HS-5 (cell line): ENCODE results near the gene SNX25.
"Not testable (repeated sequence)": the region's sequence is repeated elsewhere in the genome, so short reads cannot be mapped to it uniquely, and the experiment has no call there.

Experiments
- DNase-seq: peaks from one replicate; pipeline ENCODE4 v3.0.0-alpha.2; 2012; ENCODE audit warnings: low read depth

The SNX25 gene

DNA sequence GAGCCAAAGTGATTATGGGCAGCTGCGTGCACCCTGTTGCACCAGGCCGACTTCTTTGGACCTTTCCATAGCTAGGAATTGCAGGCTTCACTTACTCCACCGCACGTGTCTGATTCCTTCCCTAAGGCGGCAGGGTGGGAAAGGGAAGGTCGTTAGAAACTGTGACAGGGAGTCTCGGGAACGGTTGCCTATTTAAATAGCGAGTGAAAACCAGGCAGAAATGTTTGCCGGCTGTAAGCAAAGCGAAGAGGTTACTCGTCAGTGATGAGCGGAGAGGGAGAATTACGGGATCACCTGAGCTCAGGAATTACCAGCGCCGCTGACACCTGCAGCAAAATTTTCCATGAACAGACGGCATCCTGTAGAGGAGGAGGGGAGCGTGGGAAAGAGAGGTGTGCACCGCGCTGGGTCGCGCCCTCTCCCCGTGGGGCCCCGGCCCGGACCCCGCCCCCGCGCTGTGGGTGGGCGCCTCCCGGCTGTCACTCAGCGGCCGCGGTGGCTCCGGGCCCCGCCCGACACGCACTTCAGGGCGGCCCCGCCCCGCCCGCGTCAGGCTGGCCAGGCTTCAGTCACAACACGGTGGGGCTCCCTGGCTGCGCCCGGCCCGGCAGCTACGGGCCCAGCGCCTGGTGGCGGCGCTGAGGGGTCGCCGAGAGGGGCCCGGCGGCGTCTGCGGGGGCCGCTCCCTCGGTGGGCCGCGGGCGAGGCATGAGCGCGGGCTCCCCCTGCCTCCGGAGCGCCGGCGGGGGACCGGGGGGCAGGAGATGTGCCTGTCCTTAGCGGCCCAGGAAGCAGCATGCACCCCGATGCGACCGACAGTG lies at the start of gene SNX25:
TSS of gene SNX25 (plus strand) at position 568 of the 821 bp plus-strand sequence. CDS start at position 797, 229 bp downstream.
- no peak for DNase-seq

DNA sequence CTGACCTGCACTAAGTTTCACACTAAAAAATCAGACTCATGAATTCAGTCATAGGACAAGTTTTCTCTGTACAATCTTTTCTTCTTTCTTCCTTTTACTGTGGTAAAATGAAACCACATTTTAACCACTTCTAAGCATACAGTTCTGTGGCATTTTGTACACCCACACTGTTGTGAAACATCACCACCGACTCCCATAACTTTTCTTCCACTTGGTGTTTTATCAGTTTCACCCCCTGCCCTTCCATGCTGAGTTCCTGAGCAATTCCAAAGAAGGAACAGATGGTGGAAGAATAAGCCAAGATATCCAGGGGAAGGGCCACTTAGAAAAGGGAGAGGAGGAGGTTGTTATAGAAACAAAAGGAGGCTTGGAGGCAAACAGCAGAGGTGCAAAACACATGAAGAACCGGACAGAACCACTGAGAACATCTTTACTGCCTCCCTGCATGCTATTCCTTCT lies 43.8 kb upstream of the SNX25 start:
- no peak for DNase-seq

DNA sequence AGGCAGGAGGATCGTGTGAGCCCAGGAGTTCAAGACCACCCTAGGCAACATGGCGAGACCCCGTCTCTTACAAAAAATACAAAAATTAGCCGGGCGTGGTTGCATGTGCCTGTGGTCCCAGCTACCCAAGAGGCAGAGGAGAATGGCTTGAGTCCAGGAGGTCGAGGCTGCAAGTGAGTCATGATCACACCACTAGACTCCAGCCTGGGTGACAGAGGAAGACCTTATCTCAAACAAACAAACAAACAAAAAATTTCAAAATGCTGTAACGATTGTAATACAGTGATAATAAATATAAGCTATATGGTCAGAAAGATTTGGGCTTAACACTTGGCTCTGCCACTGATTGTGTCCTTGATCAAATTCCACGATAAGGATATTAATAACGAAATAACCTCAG lies 42.2 kb upstream of the SNX25 start:
- DNase-seq = no peak

DNA sequence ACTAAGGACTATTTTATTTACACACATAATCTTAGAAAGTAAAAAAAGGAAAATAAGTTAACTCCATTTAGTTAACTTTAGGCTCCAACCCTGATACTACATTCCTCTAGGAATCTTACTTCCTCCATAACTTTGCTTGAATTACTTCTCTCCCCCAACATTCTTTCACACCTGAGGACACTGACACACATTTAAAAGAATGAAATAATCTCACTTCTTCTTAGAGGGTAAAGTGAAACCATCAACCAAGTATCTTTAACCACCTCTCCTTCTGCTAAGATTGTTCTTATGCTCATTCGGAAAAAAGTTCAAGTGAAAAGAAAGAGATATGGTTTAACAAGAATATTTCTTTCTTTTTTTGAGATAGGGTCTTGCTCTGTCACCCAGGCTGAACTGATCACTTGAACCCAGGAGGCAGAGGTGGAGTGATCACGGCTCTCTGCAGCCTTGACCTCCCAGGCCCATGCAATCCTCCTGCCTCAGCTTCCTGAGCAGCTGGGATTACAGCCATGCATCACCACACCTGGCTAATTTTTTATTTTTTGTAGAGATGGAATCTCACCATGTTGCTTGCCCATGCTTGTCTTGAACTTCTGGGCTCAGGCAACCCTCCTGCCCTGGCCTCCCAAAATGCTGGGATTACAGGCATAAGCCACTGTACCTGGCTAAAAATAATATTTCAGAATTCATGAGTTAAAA lies 37.9 kb upstream of the SNX25 start:
- no peak for DNase-seq

DNA sequence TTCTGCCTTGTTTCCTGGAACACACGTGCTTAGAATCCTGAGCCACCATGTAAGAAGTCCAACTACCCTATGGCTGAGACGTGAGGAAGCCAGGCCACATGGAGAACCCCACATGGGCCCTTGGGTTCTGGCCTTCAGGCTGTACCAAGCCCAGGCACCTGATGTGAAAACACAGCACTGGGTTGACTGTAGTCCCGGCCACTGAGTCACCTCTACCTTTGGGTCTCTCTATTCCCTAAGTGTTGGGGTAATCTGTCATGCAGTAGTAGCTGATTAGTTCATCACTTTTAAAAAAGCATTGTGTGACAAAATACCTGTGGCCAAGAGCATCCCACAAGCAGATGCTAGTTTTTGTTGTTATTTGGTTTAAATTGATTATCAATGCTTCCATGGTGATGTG lies 29.9 kb upstream of the SNX25 start:
- no peak for DNase-seq

DNA sequence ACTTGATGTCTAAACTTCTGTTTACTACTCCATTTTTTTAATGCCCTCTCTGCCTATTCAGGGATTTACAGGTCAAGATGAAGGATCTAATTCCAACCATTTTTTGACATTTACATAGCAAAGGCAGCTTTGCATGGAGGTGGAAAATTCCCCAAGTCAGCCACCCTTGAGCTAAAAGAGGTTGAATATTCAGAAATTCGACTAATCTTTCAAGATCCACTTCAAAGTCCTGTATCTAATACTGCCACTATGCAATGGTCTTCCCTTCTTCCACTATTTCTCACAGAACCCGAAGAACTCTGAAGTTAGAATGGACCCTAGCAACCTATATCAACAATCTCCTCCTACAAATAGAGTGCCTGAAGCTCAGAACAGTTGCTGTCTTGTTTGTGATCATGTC lies 27.2 kb upstream of the SNX25 start:
- no peak for DNase-seq

DNA sequence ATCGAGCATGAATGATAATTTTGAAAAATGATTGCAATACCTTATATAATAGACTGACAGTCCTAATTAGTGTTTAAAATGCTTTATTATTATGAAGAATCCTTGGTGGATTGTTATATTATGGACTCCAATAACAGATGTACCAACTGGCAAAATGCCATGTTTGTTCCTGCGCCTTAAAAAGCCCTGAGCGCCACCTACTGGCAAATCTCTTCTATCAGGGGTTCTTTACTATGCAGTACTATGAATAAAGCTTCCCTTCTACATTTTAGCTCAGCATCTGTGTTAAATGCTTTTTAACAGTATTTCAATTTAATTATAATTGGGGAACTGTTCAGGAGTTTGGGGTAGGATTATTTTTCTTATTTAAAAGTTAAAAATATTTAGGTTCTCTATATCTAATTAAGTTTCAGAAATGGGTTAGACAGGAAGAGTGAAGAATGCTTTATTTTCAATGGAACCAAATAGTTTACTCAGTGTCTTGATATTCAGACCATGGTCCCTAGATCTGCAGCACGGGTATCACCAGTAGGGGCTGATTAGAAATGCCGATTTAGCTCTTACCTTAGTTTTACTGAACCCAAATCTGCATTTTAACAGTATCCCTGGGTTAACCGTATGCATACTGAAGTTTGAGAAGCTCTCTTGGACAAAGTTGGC lies 25.6 kb upstream of the SNX25 start:
- DNase-seq = peak; percentile 55

DNA sequence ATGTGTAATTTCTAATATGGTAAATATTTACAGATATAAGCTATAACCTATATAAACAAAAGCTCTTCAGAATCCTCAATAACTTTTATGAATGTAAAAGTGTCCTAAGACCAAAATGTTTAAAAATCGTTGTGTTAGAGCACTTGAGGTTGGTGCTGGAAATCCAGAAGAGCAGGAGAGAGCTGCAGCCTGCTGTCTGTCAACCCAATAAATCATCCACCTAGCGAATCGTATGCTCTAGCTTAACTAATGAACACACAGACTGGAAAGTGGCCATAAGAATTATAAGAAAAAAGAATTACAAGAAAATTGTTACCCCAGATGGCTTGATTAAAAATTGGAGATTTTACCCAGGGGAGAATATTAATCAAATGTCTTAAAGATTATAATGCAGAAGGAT lies 22.6 kb upstream of the SNX25 start:
- DNase-seq = no peak

DNA sequence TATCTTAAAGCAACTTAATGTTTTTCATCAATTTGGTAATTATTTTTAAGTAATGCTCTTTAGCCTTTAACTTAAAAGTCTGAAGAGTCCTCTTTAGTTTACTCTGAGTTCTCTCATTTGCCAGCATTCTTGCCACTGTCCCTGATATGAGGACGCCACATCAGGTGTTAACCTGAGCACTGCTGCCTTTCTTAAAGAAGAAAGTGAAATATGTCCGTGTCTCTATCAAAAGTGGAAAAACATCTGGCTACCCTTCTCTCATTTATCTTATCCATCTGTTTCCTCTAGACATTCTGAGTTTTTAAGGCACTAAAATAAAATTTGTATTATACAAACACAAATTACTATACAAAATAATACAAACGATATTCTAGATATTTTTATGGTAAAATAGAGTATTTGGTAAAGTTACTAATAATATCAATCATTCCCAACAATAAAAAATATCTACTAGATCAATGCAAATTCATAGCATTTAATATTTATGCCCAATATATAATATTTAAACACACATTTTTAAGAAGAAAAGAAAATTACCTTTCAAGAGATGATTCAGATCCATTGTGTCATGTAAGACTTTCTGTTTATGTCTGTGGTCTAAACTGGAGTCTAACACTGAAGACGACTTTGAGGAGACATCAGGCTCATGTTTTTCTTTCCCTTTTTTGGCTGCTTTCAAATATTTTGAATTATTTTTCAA lies 19.6 kb upstream of the SNX25 start:
- no peak for DNase-seq

DNA sequence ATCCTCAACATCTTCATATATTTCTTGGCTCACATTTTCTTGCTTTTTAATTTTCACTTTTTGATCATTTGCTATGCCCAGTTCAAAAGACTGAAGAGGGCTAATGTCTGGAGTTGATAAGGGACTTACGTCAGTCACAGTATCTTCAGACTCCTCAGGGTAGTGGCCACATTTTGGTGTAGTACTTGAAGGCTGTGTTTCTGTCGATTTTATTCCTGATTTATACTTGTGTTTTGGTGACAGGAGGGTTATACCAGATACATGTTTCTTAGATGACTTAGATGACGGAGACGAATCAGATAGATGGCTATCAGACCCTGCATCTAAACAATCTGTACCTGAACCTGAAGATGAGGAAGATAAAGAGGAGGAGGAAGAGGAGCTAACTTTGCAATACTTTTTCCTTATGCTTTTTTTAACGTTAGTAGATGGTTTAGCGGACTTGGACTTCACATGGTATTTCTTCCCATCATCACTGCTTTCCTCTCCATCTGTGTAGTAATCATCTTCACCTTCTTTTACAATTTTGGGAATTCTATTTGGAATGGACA lies 19.0 kb upstream of the SNX25 start:
- DNase-seq = no peak

DNA sequence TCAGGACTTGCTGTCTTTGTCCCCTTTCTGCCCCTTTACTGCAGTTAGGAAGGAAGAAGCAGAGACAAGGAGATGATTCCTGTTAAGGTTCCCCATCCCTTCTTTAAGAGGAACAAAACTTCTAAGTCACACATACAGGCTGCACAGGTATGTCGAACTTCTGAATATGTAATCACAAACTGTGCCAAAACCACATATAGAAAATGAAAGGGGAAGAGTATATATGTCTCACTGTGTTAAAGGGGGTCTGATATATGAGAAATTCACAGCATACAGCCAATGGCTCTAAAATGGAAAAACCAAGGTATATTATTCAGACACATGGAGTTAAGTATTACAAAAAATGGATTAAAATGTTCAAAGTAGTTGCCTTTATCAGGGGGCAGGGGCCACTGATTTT lies 17.3 kb upstream of the SNX25 start:
- no peak for DNase-seq

DNA sequence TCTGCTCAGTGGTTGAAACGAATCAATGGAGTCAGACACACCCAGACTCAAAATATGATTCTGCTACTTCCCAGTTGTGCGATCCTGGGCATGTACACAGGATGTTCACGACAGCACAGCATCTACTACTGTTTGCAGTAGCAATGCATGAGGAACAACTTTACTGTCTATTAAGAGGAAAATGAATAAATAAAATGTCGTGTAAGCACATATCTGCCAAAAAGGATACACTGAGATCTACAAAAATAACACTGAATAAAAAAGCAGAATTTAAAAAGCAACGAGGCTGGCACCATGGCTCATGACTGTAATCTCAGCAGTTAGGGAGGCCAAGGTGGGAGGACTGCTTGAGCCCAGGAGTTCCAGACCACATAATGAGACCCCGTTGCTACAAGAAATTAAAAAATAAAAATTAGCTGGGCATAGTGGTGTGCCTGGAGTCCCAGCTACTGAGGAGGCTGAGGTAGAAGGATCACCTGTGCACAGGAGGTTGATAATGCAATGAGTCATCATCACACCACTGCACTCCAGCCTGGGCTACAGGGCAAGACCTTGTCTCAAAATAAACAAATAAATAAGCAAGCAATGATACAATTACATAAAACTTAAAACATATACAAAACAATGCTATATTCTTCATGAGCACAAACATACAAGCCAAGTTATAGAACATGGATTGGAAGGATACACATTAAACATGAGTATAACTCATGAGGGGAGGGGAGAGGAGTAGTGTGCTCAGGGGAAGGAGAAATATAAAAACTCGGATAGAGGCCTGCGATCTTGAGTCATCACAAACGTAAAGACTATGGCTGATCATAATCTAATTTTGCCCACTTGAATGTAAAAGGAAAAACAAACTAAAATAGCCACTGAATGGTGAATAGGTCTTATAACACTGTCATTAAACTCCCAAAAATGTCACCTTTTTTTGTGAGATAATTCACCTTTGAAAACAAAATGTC lies 14.2 kb upstream of the SNX25 start:
- DNase-seq = no peak

DNA sequence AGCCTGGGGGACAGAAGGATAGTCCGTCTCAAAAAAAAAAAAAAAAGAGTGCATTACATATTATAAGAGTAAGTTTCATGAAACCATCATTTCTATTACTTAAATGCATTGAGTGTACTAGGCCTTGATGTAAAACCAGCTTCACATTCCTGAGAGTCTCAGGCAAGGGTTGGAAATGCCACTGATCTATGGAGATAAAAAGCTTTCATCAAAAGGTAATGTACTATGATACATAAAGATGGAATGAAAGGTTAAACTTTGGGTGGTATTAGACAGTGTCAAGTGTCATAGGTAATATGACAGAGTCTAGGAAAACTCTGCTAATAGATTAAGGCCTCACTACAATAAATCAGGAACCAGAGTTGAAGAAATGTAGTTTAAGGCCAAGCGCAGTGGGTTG lies 13.0 kb upstream of the SNX25 start:
- no peak for DNase-seq

DNA sequence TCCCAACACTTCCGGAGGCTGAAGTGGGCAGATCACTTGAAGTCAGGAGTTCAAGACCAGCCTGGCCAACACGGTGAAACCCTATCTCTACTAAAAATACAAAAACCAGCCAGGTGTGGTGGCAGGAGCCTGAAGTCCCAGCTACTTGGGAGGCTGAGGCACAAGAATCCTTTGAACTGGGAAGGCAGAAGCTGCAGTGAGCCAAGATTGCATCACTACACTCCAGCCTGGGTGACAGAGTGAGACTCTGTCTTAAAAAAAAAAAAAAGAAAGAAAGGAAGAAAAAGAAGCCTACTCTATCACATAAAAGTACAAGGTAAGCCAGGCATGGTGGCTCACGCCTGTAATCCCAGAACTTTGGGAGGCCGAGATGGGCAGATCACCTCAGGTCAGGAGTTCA lies 11.2 kb upstream of the SNX25 start:
- not testable (repeated sequence) for DNase-seq

DNA sequence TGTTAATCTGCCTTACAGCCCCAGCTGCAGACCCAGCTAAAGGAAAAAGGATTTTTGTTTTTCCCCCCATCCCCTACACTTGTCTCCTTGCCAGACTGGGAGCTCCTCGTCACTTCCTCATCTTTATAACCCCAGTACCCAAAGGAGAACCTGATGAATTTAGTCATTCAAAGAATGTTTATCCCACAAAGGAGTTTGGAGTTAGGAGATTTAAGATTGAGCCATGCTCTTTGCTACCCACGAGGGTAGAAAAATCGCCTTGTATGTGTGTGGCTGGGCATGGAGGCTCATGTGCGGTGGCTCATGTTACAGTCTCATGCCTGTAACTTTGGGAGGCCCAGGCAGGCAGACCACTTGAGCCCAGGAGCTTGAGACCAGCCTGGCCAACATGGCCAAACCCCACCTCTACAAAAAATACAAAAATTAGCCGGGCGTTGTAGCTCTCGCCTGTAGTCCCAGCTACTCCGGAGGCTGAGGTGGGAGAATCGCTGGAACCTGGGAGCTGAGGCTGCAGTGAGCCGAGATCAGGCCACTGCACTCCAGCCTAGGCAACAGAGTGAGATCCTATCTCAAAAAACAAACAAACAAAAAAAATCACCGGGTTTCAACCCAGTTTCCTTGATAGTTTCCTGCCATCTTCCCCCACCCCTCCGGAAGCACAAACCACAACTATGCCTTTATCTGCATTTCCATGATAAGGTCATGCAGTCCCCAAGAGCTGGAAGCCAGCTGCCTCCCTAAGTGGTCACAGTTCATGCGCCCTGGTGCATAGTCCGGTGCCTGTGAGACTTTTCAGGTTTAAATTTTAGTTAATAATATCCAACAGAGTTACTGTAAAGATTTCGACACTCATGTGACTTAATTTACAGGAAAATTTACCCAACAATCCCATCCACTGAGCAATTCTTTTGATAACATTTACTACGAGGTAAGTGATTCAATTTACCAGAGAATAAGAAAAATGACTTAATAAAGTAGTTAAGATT lies 7.1 kb upstream of the SNX25 start:
- DNase-seq = no peak

DNA sequence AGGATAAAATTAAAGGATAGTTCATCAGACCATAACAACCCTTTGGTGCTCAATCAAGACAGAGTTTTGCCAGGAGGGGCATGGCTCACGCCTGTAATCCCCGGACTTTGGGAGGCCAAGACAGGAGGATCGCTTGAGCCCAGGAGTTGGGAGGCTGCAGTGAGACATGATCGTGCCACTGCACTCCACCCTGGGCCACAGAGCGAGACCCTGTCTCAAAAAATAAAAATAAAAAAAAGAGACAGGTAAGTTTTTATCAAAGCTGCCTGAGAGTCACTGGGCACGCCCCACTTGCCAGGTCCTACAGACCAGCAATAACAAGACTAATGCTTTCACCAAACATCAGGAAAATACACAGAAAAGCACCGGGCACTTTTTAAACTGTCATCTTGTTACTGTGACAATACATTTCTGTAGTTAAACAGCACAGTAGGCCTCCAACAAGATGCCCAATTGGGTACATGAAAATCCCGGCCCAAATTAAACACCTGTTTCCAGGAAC lies 6.4 kb upstream of the SNX25 start:
- DNase-seq = no peak

DNA sequence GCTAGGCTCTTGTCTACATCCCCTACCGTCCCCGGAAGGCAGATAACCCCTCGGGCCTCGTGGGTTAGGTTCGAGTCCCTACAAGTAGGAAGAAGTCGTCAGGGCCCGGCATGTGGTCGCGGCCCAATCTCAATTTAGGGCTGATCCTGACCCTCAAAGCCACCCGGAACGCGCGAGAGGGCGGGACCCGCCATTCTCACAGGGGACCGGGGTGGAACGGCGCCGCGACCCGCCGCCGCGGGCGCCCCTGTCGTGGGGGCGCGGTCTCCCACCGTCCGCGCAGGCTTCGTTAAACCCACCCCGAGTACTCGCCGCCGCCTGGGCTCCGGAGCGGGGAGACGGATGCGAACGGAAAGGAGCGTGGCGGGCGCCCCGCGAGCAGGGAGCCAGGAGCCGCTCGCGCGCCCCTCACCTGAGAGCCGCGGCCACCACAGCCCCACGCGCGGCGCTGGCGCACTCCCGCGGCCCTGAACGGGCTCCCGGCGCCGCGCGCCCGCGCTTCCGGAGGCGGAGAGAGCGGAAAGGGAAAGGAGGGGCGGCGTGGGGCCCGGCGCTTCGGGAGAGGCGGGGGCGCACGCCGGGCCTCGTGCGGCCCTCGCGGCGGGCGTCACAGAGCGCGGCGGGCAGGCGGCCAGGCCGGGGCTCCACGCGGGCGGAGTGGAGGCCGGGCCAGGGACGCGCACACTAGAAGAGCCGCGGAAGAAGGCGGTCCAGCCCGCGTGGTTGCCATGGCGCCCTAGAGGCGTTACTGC lies 5.7 kb upstream of the SNX25 start, which contains the start of gene CFAP97:
TSS of gene CFAP97 (minus strand) at position 515 of the 752 bp plus-strand sequence. CDS start 12,804 bp downstream, outside the sequence.
- no peak for DNase-seq

DNA sequence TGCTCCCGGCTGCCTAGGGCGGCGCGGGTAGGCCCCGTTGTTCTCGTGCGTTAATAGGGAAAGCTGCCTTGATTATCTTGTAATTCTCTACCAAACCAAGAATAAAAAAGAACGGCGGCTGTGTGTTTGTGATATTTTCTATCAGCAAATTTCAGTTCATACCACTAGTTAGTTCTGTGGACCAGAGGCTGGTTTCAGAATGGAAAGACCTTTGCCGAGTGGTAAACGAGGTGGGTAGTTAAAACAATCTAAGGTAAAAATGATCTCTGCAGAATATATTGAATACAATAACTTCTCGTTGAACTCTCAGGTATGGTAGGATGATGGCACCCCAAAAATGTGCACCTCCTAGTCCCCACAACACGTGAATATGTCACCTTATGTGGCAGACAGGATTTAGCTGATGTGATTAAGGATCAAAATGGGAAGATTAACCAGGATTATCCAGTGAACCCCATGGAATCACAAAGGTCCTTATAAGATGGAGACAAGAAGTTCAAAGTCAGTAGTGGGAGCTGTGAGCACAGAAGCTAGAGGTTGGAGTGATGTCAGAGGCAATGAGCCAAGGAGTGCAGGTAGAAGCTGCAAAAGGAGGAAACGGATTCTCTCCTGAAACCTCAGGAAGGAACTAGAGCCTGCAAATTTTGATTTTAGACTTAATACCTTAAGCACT lies 5.0 kb upstream of the SNX25 start:
- no peak for DNase-seq
